HG02885 (cell line): ENCODE measurements around the gene CEP89.
"Not testable (repeated sequence)": the region's sequence is repeated elsewhere in the genome, so short reads cannot be mapped to it uniquely, and the experiment has no call there.

Experiments
- ATAC-seq: cut with Tn5 transposase; IDR thresholded peaks from one replicate; pipeline ENCODE4 v1.9.1; 2021; ENCODE audit warnings: mild to moderate bottlenecking; ENCODE audit not compliant: unreplicated experiment, poor library complexity

Gene CEP89

GRCh38 chr19:32901504-32902161 lies 70.1 kb downstream of the CEP89 start:
- ATAC-seq: no peak

- no peak for ATAC-seq
Measured at GRCh38 chr19:32896516-32897214, 75.1 kb downstream of the CEP89 start.

GRCh38 chr19:32895384-32895783 lies 76.4 kb downstream of the CEP89 start:
- ATAC-seq: peak; percentile 87

- ATAC-seq: no peak
Measured at GRCh38 chr19:32891609-32892008, 80.1 kb downstream of the CEP89 start.

GRCh38 chr19:32890841-32891240 lies 80.9 kb downstream of the CEP89 start:
- ATAC-seq: no peak

- no peak for ATAC-seq
Measured at GRCh38 chr19:32890326-32890725, 81.4 kb downstream of the CEP89 start.

GRCh38 chr19:32889137-32889934 lies 82.4 kb downstream of the CEP89 start:
- ATAC-seq: no peak

GRCh38 chr19:32887572-32888215 lies 84.1 kb downstream of the CEP89 start:
- no peak for ATAC-seq

GRCh38 chr19:32886241-32886640 lies 85.5 kb downstream of the CEP89 start:
- ATAC-seq: no peak

GRCh38 chr19:32885255-32885654 lies 86.5 kb downstream of the CEP89 start:
- ATAC-seq: not testable (repeated sequence)

- ATAC-seq: no peak
Measured at GRCh38 chr19:32881766-32882165, 90.0 kb downstream of the CEP89 start.

GRCh38 chr19:32880622-32881021 lies 91.1 kb downstream of the CEP89 start:
- ATAC-seq: no peak

- ATAC-seq: no peak
Measured at GRCh38 chr19:32879741-32880140, 92.0 kb downstream of the CEP89 start.

GRCh38 chr19:32878988-32879387 lies 92.8 kb downstream of the CEP89 start:
- no peak for ATAC-seq

- no peak for ATAC-seq
Measured at GRCh38 chr19:32877977-32878745, 93.6 kb downstream of the CEP89 start.

GRCh38 chr19:32877323-32877912 lies 94.3 kb downstream of the CEP89 start:
- no peak for ATAC-seq

GRCh38 chr19:32876919-32877285 lies 94.9 kb downstream of the CEP89 start:
- ATAC-seq: no peak

- ATAC-seq: no peak
Measured at GRCh38 chr19:32876236-32876918, 95.4 kb downstream of the CEP89 start.

- ATAC-seq: no peak
Measured at GRCh38 chr19:32875428-32875827, 96.3 kb downstream of the CEP89 start.
